Stimulated activated naive CD8-positive, alpha-beta T cell treated with anti-CD3 and anti-CD28 coated beads, Interleukin-15, Interleukin-2, amounts not matched to agents 100 U/mL and 50 U/mL, for 24 hours (primary cell): ENCODE data around the gene TMBIM6.
"Not testable (repeated sequence)": the region's sequence is repeated elsewhere in the genome, so short reads cannot be mapped to it uniquely, and the experiment has no call there.

Experiments
- ATAC-seq: fragments of 150-1000 bp; cut with Tn5 transposase; one replicate; pipeline ENCODE4 v1.10.0; 2021
- DNase-seq: peaks from one replicate; pipeline ENCODE4 v3.0.0; 2021

The TMBIM6 gene

DNA sequence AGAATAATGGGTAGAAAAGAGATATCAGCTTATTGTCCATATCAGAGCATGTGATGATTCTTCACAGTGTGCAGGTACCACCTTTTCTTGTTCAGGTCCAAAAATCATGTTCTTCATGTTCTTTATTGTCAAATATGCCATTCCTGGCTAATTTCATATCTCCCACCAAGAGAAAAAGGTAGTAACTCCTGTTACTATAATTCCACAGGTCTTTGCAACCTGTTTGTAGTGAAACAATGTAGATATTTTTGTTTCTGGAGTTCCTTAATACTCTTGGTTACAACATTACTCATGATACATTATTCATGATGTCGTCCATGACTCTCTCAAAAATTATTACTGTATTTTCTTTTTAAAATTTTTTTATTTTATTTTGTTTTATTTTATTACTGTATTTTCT lies 11.3 kb upstream of the TMBIM6 start:
- no peak for ATAC-seq
- no peak for DNase-seq

DNA sequence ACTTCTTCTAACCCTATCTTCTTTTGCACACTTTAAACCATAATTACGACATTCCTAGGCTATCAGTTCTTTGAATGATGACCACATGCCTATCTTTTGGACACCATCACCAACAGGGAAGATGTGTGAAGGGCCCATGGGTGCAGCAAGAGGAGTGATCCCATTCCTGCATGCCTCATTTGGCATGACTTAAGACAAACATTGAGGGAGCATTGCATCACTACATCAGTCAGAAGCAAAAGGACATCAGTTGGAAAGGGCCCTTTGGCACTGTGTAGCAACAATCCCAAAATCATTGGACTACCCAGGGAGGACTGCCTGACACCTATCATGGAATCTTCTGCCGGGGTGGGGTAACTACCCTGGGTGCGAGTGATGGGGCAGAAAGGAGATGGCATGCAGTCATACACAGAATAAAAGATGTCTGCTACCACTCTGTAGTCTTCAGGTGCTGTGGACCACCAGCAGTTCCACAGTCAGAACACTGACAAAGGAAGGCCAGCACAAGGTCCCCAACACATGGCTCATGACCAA lies 10.7 kb upstream of the TMBIM6 start:
- DNase-seq: no peak
- ATAC-seq: no peak

DNA sequence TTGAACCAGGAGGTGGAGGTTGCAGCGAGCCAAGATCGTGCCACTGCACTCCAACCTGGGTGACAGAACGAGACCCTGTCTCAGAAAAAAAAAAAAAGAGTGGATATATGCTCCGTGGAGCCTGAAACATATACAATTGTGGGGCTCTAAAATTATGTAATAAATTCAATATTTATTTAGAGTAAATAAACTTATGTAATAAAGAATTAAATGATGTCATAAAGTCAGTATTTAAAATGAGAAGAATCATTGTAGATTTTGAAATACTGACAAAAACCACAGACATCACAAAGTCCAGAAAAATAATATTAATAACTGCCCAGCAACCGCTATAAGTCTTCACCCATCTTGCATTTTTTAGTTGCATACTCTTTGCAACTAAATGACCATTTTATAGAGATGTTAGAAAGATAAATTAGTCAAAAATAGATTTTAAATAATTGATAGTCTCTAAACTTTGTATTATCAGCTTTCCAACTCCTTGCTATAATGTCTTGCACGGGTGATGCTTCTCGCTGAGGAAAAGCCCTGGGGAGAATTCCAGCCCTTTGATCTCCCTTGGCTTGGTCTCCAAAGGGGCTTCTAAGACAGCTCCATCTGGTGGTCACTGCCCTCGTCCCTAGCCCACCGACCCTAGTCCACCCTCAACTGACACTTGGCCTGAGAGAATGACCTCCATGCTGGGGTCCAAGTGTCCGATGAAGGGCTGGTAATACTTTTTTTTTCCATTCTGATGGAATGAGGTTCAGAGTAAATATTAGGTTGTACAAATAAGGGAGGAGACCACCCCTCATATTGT lies 7.9 kb upstream of the TMBIM6 start:
- ATAC-seq: no peak
- no peak for DNase-seq

DNA sequence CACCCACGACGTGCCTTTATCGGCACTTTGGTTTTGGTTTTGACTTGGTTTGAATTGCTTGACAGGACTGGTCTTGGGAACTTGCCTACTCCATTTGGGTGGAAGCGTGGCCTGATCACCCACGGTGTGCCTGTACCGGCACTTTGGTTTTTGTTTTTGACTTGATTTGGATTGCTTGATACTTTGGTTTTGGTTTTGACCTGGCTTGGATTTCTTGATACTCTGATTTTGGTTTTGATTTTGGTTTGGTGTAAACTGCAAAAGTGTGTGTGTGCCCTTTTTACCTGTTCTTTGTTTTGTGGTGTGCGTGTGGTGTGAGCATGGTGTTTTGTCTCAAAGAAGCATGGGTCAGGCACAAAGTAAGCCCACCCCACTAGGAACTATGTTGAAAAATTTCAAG lies 6.5 kb upstream of the TMBIM6 start:
- not testable (repeated sequence) for ATAC-seq

DNA sequence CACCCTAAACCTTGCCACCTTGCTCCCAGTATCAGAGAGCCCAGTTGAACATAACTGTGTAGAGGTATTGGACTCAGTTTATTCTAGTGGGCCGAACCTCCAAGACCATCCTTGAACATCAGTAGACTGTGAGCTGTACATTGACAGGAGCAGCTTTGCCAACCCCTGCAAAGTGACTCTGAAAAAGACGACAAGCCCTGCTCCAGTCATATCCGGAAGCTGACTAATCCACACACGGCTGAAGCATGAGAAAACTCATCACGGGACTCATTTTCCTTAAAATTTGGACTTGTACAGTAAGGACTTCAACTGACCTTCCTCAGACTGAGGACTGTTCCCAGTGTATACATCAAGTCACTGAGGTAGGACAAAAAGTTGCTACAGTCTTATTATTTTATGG lies 2.6 kb upstream of the TMBIM6 start:
- not testable (repeated sequence) for ATAC-seq, DNase-seq

More for the DNA sequence above, 6.5 kb upstream of the TMBIM6 start:
- DNase-seq: not testable (repeated sequence)

DNA sequence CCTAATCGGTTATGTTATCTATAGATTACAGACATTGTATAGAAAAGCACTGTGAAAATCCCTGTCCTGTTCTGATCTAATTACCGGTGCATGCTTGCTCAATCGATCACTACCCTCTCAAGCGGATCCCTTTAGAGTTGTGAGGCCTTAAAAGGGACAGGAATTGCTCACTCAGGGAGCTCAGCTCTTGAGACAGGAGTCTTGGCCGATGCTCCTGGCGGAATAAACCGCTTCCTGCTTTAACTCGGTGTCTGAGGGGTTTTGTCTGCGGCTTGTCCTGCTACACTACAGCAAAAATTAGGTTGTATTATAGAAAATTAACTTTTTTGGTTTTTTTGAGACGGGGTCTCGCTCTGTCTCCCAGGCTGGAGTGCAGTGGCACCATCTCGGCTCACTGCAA lies 1.1 kb upstream of the TMBIM6 start:
- DNase-seq, ATAC-seq: not testable (repeated sequence)

DNA sequence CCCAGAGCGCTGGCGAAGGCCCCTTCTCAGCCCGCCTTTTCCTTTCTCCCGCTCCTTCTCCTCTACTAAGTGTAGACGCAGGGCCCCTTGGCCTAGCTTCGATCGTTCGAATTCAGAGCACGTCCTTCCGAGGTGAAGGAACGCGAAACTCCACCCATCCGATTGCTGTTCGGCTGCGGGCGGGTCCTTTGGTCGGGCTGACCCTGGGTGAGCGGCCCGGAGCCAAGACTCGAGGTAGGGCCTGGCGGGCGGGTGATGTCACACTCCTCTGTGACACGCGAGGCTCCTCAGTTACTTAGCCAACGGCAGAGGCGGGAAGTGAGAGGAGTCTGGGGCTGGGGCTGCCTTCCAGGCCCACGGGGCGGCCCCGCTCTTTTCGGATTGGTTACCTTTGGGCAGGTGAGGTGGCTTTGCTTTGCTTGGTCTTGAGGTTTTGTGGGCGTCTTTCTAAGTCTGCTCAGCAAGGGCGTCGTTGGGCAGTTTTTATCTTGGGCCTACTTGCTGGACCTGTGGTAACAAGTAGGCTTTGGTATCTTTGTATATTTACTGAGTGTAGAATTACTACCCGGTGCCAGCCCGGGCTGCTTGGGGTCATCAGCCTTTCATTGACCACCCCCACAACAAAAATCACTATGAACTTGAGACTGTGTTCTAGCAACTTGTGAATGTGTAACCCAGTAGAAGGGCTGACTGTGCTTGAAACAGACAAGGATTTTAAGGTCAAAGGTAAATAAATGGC lies 694 bp downstream of the TMBIM6 start:
- peak; percentile 82 for ATAC-seq

DNA sequence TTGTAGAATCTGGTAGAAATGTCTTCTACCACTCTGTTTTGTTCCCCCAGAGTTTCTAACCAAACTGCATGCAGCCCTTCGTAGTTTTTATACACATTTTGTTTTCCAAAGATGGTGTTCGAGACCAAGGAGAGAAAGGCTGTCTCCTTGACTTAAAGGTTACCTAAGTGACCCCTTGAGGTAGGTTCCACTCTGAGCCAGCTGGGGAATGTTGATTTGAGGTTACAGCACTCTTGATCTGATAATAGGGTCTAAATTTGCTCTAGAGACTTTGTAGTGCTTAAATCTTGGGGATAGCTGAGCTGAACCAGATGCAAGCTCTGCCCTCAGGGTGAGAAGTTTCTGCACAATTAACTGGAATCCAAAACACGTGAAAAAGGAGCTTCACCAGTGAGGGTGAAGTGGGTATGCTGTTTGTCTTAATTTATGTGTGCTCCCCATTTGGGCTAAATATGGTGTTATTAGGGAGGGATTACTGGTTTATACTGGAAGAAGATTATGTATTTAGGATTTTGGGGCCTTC lies 3.1 kb downstream of the TMBIM6 start:
- no peak for DNase-seq
- no peak for ATAC-seq

More for the DNA sequence above, 694 bp downstream of the TMBIM6 start:
- DNase-seq: peak; percentile 89

DNA sequence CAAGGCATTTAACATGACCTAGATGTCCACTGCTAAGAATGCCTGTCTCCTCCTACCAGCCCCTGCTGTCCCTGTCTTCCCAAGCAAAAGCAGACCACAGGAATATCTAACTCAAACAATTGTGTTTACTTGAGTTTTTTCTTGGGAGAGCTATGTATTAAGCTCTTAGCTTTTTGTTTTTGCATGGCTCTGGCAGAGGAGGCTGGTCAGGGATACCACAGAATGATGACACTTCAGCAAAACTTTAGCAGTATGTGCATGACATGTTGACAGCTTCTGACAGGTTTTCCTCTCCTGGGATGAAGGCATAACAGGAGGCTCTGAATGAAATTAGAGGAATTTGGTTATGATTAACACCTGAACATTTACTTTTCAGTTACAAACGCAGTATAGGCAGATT lies 6.9 kb downstream of the TMBIM6 start:
- DNase-seq (no peak), ATAC-seq (no peak)

DNA sequence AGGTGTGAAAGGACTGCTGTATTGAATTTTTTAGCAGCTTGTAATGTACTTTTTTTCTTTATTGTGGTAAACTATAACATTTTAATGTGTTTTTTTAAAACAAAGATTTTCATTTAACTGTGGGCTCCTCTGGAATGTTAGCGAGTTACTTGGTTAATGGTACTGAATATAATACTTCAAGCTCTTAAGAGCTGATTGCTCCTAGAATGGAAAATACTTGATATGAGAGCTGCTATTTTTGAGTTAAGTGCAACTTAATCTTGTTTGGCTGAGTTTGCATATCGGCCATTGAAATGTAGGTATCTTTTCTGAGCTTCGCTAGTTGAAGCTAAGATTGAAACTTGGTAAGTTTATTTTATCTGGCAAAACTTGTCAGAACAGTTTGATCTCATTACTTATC lies 7.4 kb downstream of the TMBIM6 start:
- no peak for DNase-seq
- ATAC-seq: no peak

DNA sequence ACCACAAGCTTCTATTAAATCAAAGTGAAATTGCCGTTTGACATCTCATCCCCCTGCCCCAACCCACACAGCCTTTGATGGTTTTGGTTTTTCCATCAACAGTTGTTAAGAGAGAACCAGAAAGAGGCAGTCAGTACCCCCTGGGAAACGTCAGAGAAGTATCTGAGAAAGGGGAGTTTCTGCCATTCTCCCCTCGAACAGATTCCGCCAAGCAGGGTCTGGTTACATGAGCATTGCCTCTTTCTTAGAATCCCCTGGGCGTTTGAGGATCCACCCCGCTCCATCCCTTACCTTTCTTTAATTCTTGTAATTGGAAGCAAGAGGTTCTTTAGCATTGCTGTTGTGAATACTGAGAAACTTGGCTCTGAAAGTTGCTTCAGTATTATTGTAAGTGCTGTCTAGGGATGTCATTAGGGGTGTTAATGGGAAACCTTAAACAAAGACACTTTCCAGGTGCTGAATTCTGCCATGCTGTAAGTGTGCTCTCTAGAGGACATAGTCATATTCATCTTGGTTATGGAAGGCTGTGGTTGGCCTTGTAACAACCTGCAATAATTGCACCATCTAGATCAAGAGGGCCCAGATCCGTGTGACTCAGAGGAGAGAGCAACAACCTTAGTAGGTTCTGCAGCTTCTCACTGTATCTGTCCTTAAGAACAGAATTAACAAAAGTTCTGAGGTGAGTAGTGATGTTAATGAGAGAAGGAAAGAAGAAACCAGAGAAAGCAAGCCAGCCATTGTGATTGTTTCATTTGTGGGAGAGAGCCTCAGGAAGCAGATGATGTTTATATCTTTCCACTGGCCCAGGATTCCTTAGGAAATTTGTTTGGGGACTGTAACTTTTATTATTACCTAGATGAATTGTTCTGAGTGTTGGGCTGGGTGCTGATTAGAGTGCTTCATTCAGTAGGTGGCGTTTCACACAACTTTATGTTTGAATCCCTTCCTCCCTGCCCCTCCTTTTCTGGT lies 9.0 kb downstream of the TMBIM6 start:
- DNase-seq (peak; percentile 57), ATAC-seq (peak; percentile 93)

DNA sequence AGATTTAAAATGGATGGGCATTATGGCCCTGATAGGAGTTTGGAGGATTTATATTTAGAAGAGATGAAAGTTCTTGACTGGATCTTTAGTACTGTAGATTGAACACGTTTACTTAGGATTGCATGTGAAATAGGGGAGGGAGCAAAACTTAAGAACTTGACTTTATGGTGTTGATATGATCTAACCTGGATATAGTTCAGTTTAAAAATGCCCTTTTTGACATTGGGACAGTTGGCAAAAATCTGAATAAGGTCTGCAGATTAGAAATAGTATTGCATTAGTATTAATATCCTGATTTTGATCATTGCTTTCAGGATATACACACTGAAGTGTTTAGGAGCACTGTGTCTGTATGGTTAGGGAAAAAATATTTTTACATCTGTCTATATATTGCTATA lies 9.6 kb downstream of the TMBIM6 start:
- DNase-seq (no peak), ATAC-seq (no peak)

DNA sequence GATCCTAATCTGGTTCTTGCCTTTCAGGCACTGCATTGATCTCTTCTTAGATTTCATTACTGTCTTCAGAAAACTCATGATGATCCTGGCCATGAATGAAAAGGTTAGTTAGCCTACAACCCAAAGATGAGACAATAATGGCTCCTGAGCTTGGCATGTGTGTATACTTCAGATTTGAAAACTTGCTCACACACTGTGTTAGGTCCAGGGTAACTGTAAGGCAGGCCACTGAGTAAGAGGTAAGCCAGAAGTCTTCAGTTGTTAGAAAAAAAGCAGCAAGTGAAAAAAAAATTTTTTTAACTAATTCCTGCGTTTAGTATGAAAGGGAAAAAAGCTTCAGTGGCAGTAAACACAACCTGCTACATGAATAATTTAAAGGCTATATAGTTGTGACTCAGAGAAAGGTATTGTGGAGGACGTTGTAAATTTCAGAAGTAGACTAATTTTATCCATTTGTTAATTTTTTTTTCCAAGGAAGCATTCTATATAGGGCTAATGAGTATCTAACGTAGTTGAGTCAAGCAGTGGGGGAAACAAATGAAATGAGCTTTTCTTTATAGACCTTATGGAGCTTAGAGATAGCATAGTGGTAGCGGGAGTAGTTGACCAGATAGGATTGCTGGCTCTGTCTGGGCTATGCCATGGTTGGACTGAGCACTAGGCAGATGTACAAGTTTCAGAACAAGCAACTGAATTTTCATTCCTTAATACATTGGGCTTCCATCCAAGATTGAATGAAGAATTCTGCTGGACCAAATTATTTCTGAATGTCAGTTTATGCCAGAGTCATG lies 20.5 kb downstream of the TMBIM6 start:
- DNase-seq (no peak), ATAC-seq (peak; percentile 65)

DNA sequence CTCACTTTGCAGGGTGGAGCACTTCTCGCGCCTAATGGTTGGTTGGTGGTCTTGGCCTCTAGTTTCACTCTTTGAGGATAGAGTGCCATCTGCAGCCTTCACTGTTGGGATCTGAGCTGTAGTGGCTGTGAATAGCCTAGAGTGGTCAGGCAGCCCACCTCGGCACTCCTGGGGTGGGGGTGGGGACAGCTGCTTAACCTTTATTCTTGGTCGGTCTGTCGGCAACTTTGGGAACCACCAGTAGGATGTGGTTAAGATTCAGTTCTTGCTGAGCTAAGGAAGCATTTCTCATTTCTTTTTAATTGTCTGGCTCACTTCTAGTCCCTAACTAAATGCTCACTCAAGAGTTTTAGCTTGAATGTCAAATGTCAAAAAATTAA lies 21.1 kb downstream of the TMBIM6 start:
- peak; percentile 59 for ATAC-seq
- peak; percentile 66 for DNase-seq

DNA sequence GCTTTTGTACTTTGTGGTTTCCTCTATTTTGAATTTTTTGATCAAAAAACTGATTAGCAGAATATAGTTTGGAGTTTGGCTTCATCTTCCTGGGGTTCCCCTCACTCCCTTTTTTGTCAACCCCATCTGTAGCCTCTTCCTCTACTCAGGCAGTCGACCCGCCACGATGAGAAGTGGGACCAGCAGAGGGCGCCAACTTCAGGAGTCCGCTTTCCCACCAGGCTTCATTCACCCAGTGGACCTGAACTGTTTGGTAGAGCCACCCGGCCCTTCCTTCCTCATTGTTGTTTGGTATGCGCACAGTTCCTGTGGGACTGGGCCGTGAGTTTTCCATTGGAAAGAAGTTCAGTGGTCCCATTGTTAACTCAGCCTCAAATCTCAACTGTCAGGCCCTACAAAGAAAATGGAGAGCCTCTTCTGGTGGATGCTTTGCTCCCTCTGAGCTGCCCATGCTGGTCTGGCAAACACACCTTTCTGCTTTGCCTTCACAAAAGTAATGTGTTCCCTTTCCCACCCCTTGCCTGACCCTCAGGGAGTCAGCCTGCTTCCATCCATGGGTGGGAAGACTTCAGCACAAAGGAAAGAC lies 21.7 kb downstream of the TMBIM6 start:
- DNase-seq (peak; percentile 86), ATAC-seq (peak; percentile 42)

DNA sequence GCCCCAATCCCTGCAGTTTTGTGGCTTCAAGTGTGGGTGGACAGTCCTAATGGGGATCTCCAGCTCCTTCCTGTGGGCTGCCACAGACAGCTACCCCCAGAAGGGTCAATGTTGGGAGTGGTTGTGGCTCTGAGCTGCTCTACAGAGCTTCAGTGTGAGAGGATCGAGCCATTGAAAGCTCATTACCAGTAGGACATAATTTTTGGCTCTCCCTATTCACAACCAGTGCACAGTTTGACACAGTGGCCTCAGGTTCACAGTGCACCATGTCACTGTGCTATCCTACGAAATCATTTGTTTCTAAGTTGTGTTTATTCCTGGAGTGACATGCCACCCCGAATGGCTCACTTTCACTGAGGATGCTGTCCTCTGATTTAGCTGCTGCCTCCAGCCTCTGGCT lies 22.8 kb downstream of the TMBIM6 start:
- no peak for DNase-seq
- no peak for ATAC-seq

DNA sequence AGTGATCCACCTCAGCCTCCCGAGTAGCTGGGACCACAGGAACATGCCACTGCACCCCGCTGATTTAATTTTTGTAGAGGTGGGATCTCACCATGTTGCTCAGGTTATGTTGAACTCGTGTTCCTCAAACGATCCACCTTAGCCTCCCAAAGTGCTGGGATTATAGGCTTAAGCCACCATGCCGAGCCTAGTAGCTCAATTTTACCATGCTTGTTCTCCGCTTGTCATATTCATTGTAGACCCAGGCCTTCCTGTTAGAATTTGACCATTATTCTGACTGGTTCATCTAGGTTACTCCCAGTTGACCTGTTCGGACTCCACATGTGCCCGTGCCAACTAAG lies 24.7 kb downstream of the TMBIM6 start:
- ATAC-seq: no peak
- no peak for DNase-seq

DNA sequence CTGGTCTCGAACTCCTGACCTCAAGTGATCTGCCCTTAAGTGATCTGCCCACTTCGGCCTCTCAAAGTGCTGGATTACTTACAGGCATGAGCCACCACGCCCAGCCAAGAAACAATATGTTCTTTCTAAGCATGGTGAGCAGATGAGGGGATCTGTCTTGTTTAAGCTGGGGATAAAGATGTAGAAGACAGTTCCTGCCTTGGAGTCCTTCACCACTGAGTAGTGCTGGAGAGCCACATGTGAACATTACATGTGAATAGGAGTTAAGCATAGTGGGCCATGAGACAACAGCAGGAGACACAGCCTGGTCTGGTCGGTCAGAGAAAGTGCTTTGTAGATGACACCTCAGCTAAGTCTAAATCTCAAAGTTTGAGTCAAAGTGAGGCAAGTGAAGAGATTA lies 26.0 kb downstream of the TMBIM6 start:
- ATAC-seq: no peak
- no peak for DNase-seq

DNA sequence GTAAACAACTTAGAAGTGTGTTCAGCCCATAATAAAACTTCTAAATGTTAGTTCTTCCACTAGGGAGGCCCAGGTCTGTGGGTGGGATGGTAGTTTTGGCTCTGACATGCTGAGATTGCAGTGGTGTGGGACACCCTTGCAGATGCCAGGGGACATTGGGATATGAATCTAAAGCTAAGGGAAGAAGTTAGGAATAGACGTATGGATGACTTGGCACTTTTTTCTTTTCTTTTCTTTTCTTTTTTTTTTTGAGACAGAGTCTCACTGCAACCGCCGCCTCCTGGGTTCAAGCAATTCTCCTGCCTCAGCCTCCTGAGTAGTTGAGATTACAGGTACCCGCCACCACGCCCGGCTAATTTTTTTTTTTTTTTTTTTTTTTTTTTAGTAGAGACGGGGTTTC lies 31.7 kb downstream of the TMBIM6 start:
- not testable (repeated sequence) for DNase-seq, ATAC-seq

DNA sequence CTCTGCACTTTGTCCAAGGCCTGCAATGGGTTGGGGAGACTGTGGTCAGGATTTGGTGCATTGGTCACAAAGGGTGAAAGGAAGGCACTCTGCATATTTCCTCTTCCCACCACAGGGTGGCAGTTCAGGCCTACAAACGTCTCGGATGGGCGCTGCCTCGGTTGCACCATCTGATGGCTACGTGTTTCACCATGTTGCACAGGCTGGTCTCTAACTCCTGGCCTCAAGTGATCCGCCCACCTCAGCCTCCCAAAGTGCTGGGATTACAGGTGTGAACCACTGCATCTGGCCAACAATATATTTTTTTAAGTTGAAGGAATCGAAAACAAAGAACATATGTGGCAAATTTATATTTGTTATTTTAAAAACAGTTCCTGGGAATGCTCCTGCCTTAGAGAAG lies 35.1 kb downstream of the TMBIM6 start:
- peak; percentile 96 for ATAC-seq
- peak; percentile 67 for DNase-seq

DNA sequence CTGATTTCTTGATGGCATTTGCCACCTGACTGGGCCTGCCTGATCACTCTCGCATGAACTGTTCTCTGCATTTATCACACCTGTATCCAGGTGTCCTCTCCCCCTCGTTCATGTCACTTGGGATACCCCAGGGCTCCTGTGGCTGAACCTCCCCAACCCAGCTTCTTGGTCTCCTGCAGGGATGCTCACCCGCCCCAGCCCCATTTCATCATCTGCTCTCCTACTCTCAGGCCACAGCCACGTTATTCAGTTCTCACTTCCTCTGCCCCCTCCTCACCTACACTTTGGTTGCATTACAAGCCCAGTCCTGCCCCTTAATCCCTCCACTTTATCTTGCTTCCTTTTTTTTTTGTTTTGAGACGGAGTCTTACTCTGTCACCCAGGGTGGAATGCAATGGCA lies 35.5 kb downstream of the TMBIM6 start:
- DNase-seq (no peak), ATAC-seq (no peak)
